DMS 273 treated with DMSO at 0.1 percent for 48 hours (cell line): Measurements from ENCODE around the gene STS.

ENCODE experiments used
- DNase-seq: peaks from one replicate; lab custom pipeline; 2025; lab: John Stamatoyannopoulos, UW

The STS gene

DNA sequence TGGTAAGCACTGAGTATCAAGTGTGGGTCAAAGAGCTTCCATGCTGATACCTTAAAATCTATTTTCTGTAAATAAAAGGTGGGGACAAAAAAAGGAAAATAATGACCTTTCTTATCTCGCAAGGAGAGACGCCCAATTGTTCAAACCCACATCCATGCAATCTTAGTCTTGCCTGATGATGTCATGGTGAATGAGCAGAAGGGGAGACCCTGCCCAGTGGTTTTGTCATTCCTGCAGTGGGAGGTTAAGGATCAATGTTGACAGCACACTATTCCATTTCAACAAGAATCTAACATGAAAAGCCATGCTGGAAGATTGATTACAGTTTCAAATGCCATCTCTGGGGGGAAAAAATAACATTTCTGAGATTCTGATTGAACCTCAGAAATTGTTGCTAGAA lies 41.2 kb downstream of the STS start:
- no peak for DNase-seq

DNA sequence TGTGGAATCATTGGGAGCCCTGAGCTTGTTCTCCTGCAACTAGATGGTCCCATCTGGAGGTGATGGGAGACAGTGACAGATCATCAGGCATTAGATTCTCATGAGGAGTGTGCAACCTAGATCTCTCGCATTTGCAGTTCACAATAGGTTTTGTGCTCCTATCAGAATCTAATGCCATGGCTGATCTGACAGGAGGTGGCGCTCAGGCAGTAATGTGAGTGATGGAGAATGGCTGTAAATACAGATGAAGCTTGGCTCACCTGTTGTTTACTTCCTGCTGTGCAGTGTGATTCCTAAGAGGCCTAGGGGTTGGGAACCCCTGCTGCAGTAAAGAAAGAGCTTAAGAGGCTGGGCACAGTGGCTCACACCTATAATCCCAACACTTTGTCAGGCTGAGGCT lies 42.6 kb downstream of the STS start:
- no peak for DNase-seq

DNA sequence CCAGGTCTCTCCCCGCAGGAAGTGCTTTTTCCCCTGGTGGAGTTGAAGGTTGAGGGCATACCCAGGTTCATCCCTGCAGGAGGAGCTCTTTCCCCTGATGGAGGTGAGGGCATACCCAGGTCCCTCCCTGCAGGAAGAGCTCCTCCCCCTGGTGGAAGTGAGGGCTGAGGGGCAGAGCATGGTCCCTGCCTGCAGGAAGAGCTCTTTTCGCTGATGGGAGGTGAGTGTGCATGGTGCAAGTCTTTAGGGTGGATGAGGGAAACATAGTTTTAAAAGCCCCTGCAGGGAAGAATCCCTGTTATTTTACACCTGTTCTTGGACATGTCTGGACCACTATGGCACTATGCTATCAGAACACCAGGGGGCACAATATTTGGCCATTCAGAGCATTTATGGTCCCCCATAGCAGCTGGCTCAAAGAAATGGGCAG lies 44.2 kb downstream of the STS start:
- peak; percentile 11 for DNase-seq

DNA sequence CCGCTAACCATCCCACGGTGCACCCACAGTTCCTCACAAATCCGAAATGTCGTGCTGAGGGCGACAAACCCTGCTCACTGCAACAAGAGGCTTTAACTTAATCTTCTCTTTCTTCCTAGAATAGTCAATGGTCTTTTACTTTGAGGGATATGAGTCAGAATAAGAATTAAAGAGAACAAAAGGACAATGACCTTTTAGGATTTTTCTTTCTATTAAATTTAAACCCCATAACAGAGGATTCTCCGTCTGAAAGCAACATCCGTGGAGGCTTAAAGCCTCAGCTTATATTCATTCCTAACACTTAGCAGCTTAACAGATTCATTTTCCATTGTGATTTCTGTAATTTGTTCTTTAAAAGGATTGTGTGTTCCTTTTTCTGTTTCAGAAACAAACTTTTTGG lies 45.4 kb downstream of the STS start:
- DNase-seq, result no peak

DNA sequence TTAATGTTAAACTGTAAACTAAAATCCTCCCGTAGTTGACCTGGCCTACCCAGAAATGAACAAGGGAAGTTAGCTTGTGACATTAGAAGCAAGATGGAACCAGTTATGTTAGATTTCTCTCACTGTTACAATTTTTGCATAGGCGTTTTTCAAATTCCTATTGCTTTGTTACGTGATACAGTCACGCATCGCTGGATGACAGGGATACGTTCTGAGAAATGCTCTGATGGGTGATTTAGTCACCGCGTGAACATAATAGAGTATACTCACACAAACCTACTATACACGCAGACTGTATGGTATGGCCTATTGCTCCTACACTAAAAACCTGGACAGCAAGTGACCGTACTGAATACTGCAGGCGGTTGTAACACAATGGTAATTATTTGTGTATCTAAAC lies 47.1 kb downstream of the STS start:
- DNase-seq, result no peak
